Purkinje cell (primary cell): Measurements from ENCODE around the gene TRIP13. TPM values are rescaled to one million over a fixed set of nuclear protein-coding genes. Genes with fewer than 3 reads are reported as not detected.

Source experiments
- polyA plus RNA-seq: library from polyadenylated mRNA; unstranded; fragments of >200 nt; fragmentation: Nextera tagmentation; gene quantifications from 2 replicates; pipeline ENCODE4 v1.2.1, GENCODE V29; 2014

Gene TRIP13, protein sequence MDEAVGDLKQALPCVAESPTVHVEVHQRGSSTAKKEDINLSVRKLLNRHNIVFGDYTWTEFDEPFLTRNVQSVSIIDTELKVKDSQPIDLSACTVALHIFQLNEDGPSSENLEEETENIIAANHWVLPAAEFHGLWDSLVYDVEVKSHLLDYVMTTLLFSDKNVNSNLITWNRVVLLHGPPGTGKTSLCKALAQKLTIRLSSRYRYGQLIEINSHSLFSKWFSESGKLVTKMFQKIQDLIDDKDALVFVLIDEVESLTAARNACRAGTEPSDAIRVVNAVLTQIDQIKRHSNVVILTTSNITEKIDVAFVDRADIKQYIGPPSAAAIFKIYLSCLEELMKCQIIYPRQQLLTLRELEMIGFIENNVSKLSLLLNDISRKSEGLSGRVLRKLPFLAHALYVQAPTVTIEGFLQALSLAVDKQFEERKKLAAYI
- 5.2 TPM in 1 of 2 replicates, not detected in the other for polyA plus RNA-seq

DNA sequence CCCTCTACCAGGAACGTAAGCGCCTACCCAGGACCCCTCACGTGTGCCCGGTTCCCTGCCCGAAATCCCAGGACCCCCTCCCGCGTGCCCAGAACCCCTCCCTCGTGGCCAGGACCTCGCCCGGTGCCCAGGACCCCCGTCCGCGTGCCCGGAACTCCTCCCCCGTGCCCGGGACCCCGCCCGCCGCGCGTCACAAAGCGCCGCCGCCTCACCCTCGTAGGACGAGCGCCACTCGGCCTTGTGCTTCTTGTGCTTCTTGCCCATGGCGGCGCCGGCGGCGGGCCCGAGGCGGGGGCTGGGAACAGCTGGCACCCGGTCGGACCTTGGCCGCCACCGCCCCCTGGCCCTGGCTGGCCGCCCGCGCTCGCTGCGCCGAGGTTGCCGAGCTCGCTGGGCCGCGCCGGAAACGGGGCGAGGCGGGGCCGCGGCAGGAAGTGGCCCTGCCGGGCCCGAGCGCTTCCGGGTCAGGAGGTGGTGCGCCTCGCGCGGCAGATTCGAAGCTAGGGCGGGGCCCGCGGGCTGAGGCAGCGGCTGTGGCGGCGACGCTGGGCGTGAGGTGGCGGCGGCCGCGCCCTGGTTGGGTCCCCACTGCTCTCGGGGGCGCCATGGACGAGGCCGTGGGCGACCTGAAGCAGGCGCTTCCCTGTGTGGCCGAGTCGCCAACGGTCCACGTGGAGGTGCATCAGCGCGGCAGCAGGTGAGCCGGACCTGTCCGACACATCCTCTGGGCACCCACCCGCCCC lies at the start of gene TRIP13, which contains the start of gene BRD9:
TRIP13 (plus strand) TSS at position 491 of the 743 bp plus-strand sequence; CDS start at position 606, 115 bp downstream.
BRD9 (minus strand) TSS at position 408 of the 743 bp plus-strand sequence; CDS start at position 264, 144 bp downstream.

DNA sequence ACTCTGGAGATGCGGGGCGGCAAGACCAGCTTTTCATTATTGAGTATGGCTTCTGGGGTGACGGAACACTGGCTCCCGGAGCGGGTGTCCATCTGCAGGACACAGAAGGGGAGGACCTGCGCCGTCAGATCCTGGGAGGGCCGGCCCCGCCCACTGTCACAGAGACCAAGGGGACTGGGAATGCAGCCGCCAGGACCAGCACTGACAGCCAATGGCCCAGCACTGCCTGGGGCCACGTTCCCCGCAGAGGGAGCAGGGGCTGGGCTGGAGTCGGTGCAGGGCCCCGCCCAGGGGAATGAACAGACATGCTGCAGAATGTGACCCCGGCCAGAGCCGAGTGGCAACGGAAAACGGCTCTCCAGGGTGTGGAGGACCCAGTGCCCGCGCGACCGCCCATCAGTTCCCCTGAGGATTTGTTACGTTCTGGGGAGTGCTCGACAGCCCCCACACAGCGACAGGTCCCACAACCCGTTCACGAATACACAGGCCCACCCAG lies 42.1 kb upstream of the TRIP13 start, which contains the start of gene ZDHHC11:
ZDHHC11 (minus strand) TSS at position 476 of the 496 bp plus-strand sequence; CDS start at position 92, 384 bp downstream.

Other genes with a start within 250 kb of the TRIP13 start
- 2.4 and 5.6 TPM in 2 replicates for gene TPPP, start 199.5 kb upstream of the TRIP13 start, polyA plus RNA-seq
- gene ZDHHC11B, start 108.2 kb upstream of the TRIP13 start, polyA plus RNA-seq = 5.4 and 6.0 TPM in 2 replicates
- gene ZDHHC11, start 41.9 kb upstream of the TRIP13 start, polyA plus RNA-seq = 2.7 and 3.3 TPM in 2 replicates
- gene BRD9, start 83 bp upstream of the TRIP13 start, polyA plus RNA-seq = 3.3 and 11.2 TPM in 2 replicates
- 0.13 and 0.48 TPM in 2 replicates for gene NKD2, start 115.9 kb downstream of the TRIP13 start, polyA plus RNA-seq
- not detected in 2 replicates for gene SLC12A7, start 219.2 kb downstream of the TRIP13 start, polyA plus RNA-seq